SK-N-SH (cell line): ENCODE data around the gene ACAT2. TPM values are rescaled to one million over a fixed set of nuclear protein-coding genes. Genes with fewer than 3 reads are reported as not detected.

ENCODE experiments used
- CTCF ChIA-PET: fragments of 300-600, 350-600 bp; formaldehyde crosslinking; extraction: SDS; loops from one replicate; lab custom pipeline; 2021; lab: Yijun Ruan, JAX
- POLR2A ChIA-PET: fragments of 350-600 bp; sonication (Branson Sonifier 250); formaldehyde crosslinking; extraction: SDS; loops from one replicate; lab custom pipeline; 2020; ENCODE audit warnings: antibody characterized with exemption, inconsistent platforms; lab: Yijun Ruan, JAX
- DNase-seq: peaks from one replicate; pipeline ENCODE4 v3.0.0; 2012
- H2AFZ ChIP-seq: fragments of 200-600 bp; sonication (generic); 2 replicates; pipeline ENCODE4 v1.8.1; 2016; ENCODE audit warnings: antibody characterized with exemption, mild to moderate bottlenecking, low read depth
- H3F3A ChIP-seq: fragments of 200-600 bp; sonication (generic); replicated peaks from 2 replicates; pipeline ENCODE3; 2016; ENCODE audit warnings: antibody characterized with exemption, mild to moderate bottlenecking; ENCODE audit not compliant: insufficient read depth
- H3K27ac ChIP-seq, 2 experiments: fragments of 200-500 bp in 1 of 2; fragments of 200-600 bp in 1 of 2; sonication (Bioruptor generic) in 1 of 2; sonication (generic), shearing (Covaris generic) in 1 of 2; 2 replicates each; pipeline versions ENCODE4 v1.5.1 to v1.6.1; 2014 to 2016; ENCODE audit warnings: low read depth in 2 of 2, inconsistent platforms in 1 of 2, low read length in 1 of 2, mild to moderate bottlenecking in 1 of 2, mixed read lengths in 1 of 2
- H3K27me3 ChIP-seq: fragments of 200-600 bp; sonication (generic), shearing (Covaris generic); 2 replicates; pipeline ENCODE4 v1.6.1; 2016; ENCODE audit warnings: mixed run types; ENCODE audit not compliant: insufficient read depth
- H3K36me3 ChIP-seq, 2 experiments: fragments of 200-500 bp in 1 of 2; fragments of 200-600 bp in 1 of 2; sonication (Bioruptor generic) in 1 of 2; sonication (generic) in 1 of 2; replicated peaks in 1 of 2; 2 replicates each; pipeline versions ENCODE3 to v1.5.1; 2014 to 2016; ENCODE audit warnings: low read length in 1 of 2, mild to moderate bottlenecking in 1 of 2; ENCODE audit not compliant: insufficient read depth in 2 of 2, control insufficient read depth in 1 of 2
- H3K4me1 ChIP-seq, 2 experiments: fragments of 200-500 bp in 1 of 2; fragments of 200-600 bp in 1 of 2; sonication (Bioruptor generic) in 1 of 2; sonication (generic), shearing (Covaris generic) in 1 of 2; 2 replicates each; pipeline versions ENCODE4 v1.5.1 to v1.6.1; 2014 to 2016; ENCODE audit warnings: low read depth in 1 of 2, low read length in 1 of 2, mixed run types in 1 of 2; ENCODE audit not compliant: insufficient read depth in 2 of 2, control insufficient read depth in 1 of 2
- H3K4me2 ChIP-seq: fragments of 200-600 bp; sonication (generic), shearing (Covaris generic); 2 replicates; pipeline ENCODE4 v1.6.1; 2017; ENCODE audit warnings: mixed run types
- H3K4me3 ChIP-seq, 2 experiments: fragments of 200-500 bp in 1 of 2; fragments of 200-600 bp in 1 of 2; sonication (Bioruptor generic) in 1 of 2; sonication (generic), shearing (Covaris generic) in 1 of 2; 2 replicates each; pipeline versions ENCODE4 v1.5.1 to v1.8.1; 2014 to 2016; ENCODE audit warnings: low read depth in 2 of 2, inconsistent platforms in 1 of 2, low read length in 1 of 2, mild to moderate bottlenecking in 1 of 2, mixed read lengths in 1 of 2, moderate library complexity in 1 of 2
- H3K79me2 ChIP-seq: fragments of 200-600 bp; sonication (generic); 2 replicates; pipeline ENCODE4 v1.8.1; 2017; ENCODE audit warnings: mild to moderate bottlenecking; ENCODE audit not compliant: insufficient read depth
- H3K9ac ChIP-seq: fragments of 200-600 bp; sonication (generic); 2 replicates; pipeline ENCODE4 v1.6.1; 2017; ENCODE audit warnings: mixed run types
- H3K9me2 ChIP-seq: fragments of 200-600 bp; sonication (generic); 2 replicates; pipeline ENCODE4 v1.6.1; 2017; ENCODE audit warnings: mixed run types
- H3K9me3 ChIP-seq: fragments of 200-600 bp; sonication (generic); 2 replicates; pipeline ENCODE4 v1.6.1; 2017; ENCODE audit warnings: mixed run types, mild to moderate bottlenecking, moderate library complexity
- H4K20me1 ChIP-seq: fragments of 200-600 bp; sonication (generic); 2 replicates; pipeline ENCODE4 v1.6.1; 2017; ENCODE audit warnings: mild to moderate bottlenecking, mixed run types; ENCODE audit not compliant: insufficient read depth
- FOXJ3 ChIP-seq: sonication (generic); formaldehyde crosslinking; IDR thresholded peaks from 2 replicates; pipeline ENCODE4 v1.5.1; 2020; ENCODE audit warnings: mild to moderate bottlenecking, missing genetic modification reagents
- FOXM1 ChIP-seq: IDR thresholded peaks from 2 replicates; pipeline ENCODE4 v1.4.0; 2012; ENCODE audit warnings: low read depth, mild to moderate bottlenecking
- GABPA ChIP-seq: IDR thresholded peaks from 2 replicates; pipeline ENCODE4 v1.4.0; 2012; ENCODE audit warnings: low read depth, mild to moderate bottlenecking
- GATA2 ChIP-seq: sonication (generic); formaldehyde crosslinking; IDR thresholded peaks from 2 replicates; pipeline ENCODE4 v1.5.0; 2020; ENCODE audit warnings: mild to moderate bottlenecking, missing genetic modification reagents
- JUND ChIP-seq: IDR thresholded peaks from 2 replicates; pipeline ENCODE4 v1.4.0; 2012
- MAX ChIP-seq: IDR thresholded peaks from 2 replicates; pipeline ENCODE4 v1.4.0; 2012; ENCODE audit warnings: low read depth
- MEF2A ChIP-seq: IDR thresholded peaks from 2 replicates; pipeline ENCODE4 v1.4.0; 2012; ENCODE audit warnings: low read depth, borderline replicate concordance
- MXI1 ChIP-seq: IDR thresholded peaks from 2 replicates; pipeline ENCODE4 v1.6.1; 2012; ENCODE audit warnings: mild to moderate bottlenecking, low read depth, low read length, improper control_type of control experiment
- NFIC ChIP-seq: IDR thresholded peaks from 2 replicates; pipeline ENCODE4 v1.4.0; 2012; ENCODE audit warnings: borderline replicate concordance
- RXRA ChIP-seq: IDR thresholded peaks from 2 replicates; pipeline ENCODE4 v1.4.0; 2012; ENCODE audit warnings: low read depth, mild to moderate bottlenecking, borderline replicate concordance
- TCF12 ChIP-seq: IDR thresholded peaks from 2 replicates; pipeline ENCODE4 v1.4.0; 2012
- YY1 ChIP-seq: IDR thresholded peaks from 2 replicates; pipeline ENCODE4 v1.4.0; 2012; ENCODE audit warnings: low read depth, mild to moderate bottlenecking
- ZBTB33 ChIP-seq: IDR thresholded peaks from 2 replicates; pipeline ENCODE4 v1.4.0; 2012; ENCODE audit warnings: low read depth, borderline replicate concordance
- WGBS: methylation state at CpG from one replicate; pipeline ENCODE4 v1.1.6; 2017; ENCODE audit warnings: low lambda C conversion rate; 5-methylcytosine and 5-hydroxymethylcytosine counted together
- polyA plus RNA-seq, 3 experiments: library from polyadenylated mRNA; depleted of rRNA; stranded (reverse); fragments of >200 nt; gene quantifications; 2 replicates each; pipeline ENCODE4 v1.2.3, GENCODE V29; 2012
- small RNA-seq, 7 experiments: library from RNA; depleted of rRNA; stranded (forward); fragments of <200 nt; gene quantifications; one replicate each; pipeline ENCODE3, GENCODE V24; 2012
- TF ChIP-seq, protein P1 (sequence below): IDR thresholded peaks from 2 replicates; pipeline ENCODE4 v1.6.1; 2012; ENCODE audit warnings: mild to moderate bottlenecking, low read depth, low read length, moderate library complexity
- TF ChIP-seq, protein P2 (sequence below): IDR thresholded peaks from 2 replicates; pipeline ENCODE4 v1.4.0; 2012; ENCODE audit warnings: low read depth, borderline replicate concordance
- TF ChIP-seq, protein P3 (sequence below): fragments of 200-600 bp; sonication (generic); IDR thresholded peaks from 2 replicates; pipeline ENCODE4 v1.6.1; 2017; ENCODE audit warnings: antibody characterized with exemption, mild to moderate bottlenecking, moderate library complexity

Gene ACAT2
- polyA plus RNA-seq, 1 of the 3 experiments (the other 2 are of a cell fraction) = 13.1 TPM

DNA sequence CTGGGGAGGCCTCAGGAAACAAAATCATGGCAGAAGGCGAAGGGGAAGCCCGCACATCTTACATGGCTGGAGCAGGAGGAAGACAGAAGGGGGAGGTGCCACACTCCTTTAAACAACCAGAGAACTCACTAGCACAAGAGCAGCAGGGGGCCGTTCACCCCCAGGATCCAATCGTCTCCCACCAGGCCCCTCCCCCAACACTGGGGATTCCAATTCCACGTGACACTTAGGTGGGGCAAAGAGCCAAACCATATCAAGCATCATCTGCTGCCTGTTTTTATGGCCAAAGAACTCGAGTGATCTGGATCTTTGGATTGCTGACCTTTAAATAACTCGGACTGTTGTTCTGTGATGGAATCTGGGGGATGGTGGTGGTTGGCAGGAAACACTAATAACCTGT is 66.2 kb downstream of the ACAT2 start:
- no peaks in the 10 kb centered on the region for H3K36me3 ChIP-seq
- H3K4me2 ChIP-seq = no peak overlapping the region
- POLR2A ChIA-PET = no interaction called here
- H3K79me2 ChIP-seq = no peaks in the 10 kb centered on the region
- TF ChIP-seq JUND = no peak
- TF ChIP-seq, protein P1, sequence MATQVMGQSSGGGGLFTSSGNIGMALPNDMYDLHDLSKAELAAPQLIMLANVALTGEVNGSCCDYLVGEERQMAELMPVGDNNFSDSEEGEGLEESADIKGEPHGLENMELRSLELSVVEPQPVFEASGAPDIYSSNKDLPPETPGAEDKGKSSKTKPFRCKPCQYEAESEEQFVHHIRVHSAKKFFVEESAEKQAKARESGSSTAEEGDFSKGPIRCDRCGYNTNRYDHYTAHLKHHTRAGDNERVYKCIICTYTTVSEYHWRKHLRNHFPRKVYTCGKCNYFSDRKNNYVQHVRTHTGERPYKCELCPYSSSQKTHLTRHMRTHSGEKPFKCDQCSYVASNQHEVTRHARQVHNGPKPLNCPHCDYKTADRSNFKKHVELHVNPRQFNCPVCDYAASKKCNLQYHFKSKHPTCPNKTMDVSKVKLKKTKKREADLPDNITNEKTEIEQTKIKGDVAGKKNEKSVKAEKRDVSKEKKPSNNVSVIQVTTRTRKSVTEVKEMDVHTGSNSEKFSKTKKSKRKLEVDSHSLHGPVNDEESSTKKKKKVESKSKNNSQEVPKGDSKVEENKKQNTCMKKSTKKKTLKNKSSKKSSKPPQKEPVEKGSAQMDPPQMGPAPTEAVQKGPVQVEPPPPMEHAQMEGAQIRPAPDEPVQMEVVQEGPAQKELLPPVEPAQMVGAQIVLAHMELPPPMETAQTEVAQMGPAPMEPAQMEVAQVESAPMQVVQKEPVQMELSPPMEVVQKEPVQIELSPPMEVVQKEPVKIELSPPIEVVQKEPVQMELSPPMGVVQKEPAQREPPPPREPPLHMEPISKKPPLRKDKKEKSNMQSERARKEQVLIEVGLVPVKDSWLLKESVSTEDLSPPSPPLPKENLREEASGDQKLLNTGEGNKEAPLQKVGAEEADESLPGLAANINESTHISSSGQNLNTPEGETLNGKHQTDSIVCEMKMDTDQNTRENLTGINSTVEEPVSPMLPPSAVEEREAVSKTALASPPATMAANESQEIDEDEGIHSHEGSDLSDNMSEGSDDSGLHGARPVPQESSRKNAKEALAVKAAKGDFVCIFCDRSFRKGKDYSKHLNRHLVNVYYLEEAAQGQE = no peak
- TF ChIP-seq FOXJ3 (CRISPR knock-in tag) = no peak
- no peak for TF ChIP-seq MAX
- no peak for TF ChIP-seq GATA2 (CRISPR knock-in tag)
- no peak for TF ChIP-seq MEF2A
- TF ChIP-seq, protein P2, sequence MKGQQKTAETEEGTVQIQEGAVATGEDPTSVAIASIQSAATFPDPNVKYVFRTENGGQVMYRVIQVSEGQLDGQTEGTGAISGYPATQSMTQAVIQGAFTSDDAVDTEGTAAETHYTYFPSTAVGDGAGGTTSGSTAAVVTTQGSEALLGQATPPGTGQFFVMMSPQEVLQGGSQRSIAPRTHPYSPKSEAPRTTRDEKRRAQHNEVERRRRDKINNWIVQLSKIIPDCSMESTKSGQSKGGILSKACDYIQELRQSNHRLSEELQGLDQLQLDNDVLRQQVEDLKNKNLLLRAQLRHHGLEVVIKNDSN = no peak
- TF ChIP-seq NFIC = no peak
- no peak for TF ChIP-seq ZBTB33
- TF ChIP-seq RXRA = no peak
- TF ChIP-seq FOXM1 = no peak
- TF ChIP-seq MXI1 = no peak
- TF ChIP-seq YY1 = no peak
- no peak for TF ChIP-seq GABPA
- TF ChIP-seq, protein P3, sequence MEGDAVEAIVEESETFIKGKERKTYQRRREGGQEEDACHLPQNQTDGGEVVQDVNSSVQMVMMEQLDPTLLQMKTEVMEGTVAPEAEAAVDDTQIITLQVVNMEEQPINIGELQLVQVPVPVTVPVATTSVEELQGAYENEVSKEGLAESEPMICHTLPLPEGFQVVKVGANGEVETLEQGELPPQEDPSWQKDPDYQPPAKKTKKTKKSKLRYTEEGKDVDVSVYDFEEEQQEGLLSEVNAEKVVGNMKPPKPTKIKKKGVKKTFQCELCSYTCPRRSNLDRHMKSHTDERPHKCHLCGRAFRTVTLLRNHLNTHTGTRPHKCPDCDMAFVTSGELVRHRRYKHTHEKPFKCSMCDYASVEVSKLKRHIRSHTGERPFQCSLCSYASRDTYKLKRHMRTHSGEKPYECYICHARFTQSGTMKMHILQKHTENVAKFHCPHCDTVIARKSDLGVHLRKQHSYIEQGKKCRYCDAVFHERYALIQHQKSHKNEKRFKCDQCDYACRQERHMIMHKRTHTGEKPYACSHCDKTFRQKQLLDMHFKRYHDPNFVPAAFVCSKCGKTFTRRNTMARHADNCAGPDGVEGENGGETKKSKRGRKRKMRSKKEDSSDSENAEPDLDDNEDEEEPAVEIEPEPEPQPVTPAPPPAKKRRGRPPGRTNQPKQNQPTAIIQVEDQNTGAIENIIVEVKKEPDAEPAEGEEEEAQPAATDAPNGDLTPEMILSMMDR = no peak
- no peak for TF ChIP-seq TCF12
- no peak overlapping the region for H3K9ac ChIP-seq
- H3K27me3 ChIP-seq = no peaks in the 10 kb centered on the region
- no peak overlapping the region for H3K27ac ChIP-seq
- H3K9me2 ChIP-seq = no peaks in the 10 kb centered on the region
- 47% methylated on average over 6 of the region's 7 CpGs for WGBS
- H3F3A ChIP-seq = no peaks in the 10 kb centered on the region
- no peak for DNase-seq
- H2AFZ ChIP-seq = no peak overlapping the region
- no peaks in the 10 kb centered on the region for H3K9me3 ChIP-seq
- H3K4me3 ChIP-seq = no peak overlapping the region
- H4K20me1 ChIP-seq = no peaks in the 10 kb centered on the region
- CTCF ChIA-PET = no interaction called here
- H3K4me1 ChIP-seq = no peaks in the 10 kb centered on the region

Small RNA genes lying within 50 kb of the gene (small RNA-seq; reads per million reads assigned to genes)
- 0 reads per million in 7 experiments for gene RNU4ATAC18P
- 0.38 to 512 (median 23.7) reads per million in 7 experiments for gene SNORA20
- 0 reads per million in 7 experiments for gene SNORA29

Other genes starting within 250 kb of the ACAT2 start
- 26.8 and 29.0 TPM in 2 replicates for gene SOD2, start 68.8 kb upstream of the ACAT2 start, polyA plus RNA-seq (2012; rRNA removed)
- gene WTAP, start 34.5 kb upstream of the ACAT2 start, polyA plus RNA-seq (2012; rRNA removed) = 12.8 and 14.0 TPM in 2 replicates
- 138 and 154 TPM in 2 replicates for gene TCP1, start 27.6 kb downstream of the ACAT2 start, polyA plus RNA-seq (2012; rRNA removed)
- gene MRPL18, start 28.4 kb downstream of the ACAT2 start, polyA plus RNA-seq (2012; rRNA removed) = 84.4 and 89.3 TPM in 2 replicates
- not detected in 2 replicates for gene PNLDC1, start 38.2 kb downstream of the ACAT2 start, polyA plus RNA-seq (2012; rRNA removed)
- not detected in 2 replicates for gene MAS1, start 128.9 kb downstream of the ACAT2 start, polyA plus RNA-seq (2012; rRNA removed)
- gene IGF2R, start 207.0 kb downstream of the ACAT2 start, polyA plus RNA-seq (2012; rRNA removed) = 25.7 and 45.0 TPM in 2 replicates